ENCODE data around the gene GAS7. TPM values are rescaled to one million over a fixed set of nuclear protein-coding genes. Genes with fewer than 3 reads are reported as not detected.

Gene GAS7
- total and polyA plus RNA-seq, 2 experiments from 2014 or later = 1.9 to 10.7 TPM

DNA sequence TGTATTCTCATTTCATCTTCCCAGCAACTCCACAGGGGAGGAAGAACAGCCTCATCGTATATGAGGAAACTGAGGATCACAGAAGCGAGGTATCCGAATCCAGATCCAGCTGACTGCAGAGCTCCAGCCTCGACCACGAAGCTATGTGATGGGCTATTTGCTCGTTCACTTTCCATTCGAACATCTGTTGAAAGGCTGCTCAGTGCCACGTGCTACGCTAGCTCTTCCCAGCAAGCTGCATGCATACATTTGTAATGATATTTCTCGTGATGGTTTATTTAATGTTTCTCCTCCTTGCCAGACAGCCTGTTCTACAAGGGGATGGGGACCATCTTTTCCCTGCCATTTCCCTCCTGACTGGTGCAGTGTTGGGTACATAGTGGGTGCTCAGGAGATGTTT is 244.9 kb downstream of the GAS7 start (continued):
- no peak for TF ChIP-seq CTCF (conservative IDR thresholded peaks at IDR 0.05; ENCODE audit: low read depth in 2 of 2)
- TF ChIP-seq, protein P1, sequence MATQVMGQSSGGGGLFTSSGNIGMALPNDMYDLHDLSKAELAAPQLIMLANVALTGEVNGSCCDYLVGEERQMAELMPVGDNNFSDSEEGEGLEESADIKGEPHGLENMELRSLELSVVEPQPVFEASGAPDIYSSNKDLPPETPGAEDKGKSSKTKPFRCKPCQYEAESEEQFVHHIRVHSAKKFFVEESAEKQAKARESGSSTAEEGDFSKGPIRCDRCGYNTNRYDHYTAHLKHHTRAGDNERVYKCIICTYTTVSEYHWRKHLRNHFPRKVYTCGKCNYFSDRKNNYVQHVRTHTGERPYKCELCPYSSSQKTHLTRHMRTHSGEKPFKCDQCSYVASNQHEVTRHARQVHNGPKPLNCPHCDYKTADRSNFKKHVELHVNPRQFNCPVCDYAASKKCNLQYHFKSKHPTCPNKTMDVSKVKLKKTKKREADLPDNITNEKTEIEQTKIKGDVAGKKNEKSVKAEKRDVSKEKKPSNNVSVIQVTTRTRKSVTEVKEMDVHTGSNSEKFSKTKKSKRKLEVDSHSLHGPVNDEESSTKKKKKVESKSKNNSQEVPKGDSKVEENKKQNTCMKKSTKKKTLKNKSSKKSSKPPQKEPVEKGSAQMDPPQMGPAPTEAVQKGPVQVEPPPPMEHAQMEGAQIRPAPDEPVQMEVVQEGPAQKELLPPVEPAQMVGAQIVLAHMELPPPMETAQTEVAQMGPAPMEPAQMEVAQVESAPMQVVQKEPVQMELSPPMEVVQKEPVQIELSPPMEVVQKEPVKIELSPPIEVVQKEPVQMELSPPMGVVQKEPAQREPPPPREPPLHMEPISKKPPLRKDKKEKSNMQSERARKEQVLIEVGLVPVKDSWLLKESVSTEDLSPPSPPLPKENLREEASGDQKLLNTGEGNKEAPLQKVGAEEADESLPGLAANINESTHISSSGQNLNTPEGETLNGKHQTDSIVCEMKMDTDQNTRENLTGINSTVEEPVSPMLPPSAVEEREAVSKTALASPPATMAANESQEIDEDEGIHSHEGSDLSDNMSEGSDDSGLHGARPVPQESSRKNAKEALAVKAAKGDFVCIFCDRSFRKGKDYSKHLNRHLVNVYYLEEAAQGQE (IDR thresholded peaks at IDR 0.05; ENCODE audit: unreplicated experiment) = no peak
- TF ChIP-seq ETS1 (IDR thresholded peaks at IDR 0.05) = no peak
- TF ChIP-seq ZNF114 (CRISPR knock-in tag; IDR thresholded peaks at IDR 0.05) = no peak
- TF ChIP-seq STAT1 (IDR thresholded peaks at IDR 0.05; ENCODE audit: unreplicated experiment) = no peak
- TF ChIP-seq CREB1 (CRISPR knock-in tag; IDR thresholded peaks at IDR 0.05; ENCODE audit: low read depth) = no peak
- TF ChIP-seq JUNB (IDR thresholded peaks at IDR 0.05; ENCODE audit: unreplicated experiment) = no peak
- no peak for TF ChIP-seq EZH2 (IDR thresholded peaks at IDR 0.05; ENCODE audit: low read depth, unreplicated experiment)
- no peak for TF ChIP-seq NANOG (IDR thresholded peaks at IDR 0.05; ENCODE audit: borderline replicate concordance)

- H3K9me3 Mint-ChIP-seq = no peaks in the 10 kb centered on the region; the same call in 2 of the 3 replicates
- peaks cover 11% of the 10 kb centered on the region for H3K27me3 Mint-ChIP-seq (ENCODE audit: insufficient read depth, low read depth, poor library complexity)
- H3K4me3 Mint-ChIP-seq = no peak overlapping the region
- no peak overlapping the region for H3K27ac Mint-ChIP-seq
- no peaks in the 10 kb centered on the region for H3K9me2 ChIP-seq (ENCODE audit: insufficient read depth)
- no peak for DNase-seq (ENCODE audit: low spot score)
- H3K27ac ChIP-seq (ENCODE audit: low read depth) = no peak overlapping the region
- ATAC-seq = no peak
- H3K79me2 ChIP-seq (replicated peaks; ENCODE audit: insufficient read depth) = no peaks in the 10 kb centered on the region
- H3F3A ChIP-seq (replicated peaks; ENCODE audit: low read depth) = no peaks in the 10 kb centered on the region
- no peaks in the 10 kb centered on the region for H3K36me3 Mint-ChIP-seq (ENCODE audit: low read depth)
- H2AFZ ChIP-seq = no peak overlapping the region
- no peak overlapping the region for H3K4me3 ChIP-seq
- no peaks in the 10 kb centered on the region for H3K36me3 ChIP-seq (ENCODE audit: insufficient read depth)
- H3K27me3 ChIP-seq (ENCODE audit: insufficient read depth) = no peaks in the 10 kb centered on the region
- peaks cover 6% of the 10 kb centered on the region; the same call in 2 of the 3 replicates for H3K4me1 Mint-ChIP-seq
- H4K20me1 ChIP-seq (replicated peaks; ENCODE audit: insufficient read depth) = no peaks in the 10 kb centered on the region; the same call in 1 of the 2 replicates
- peaks cover 2% of the 10 kb centered on the region for H3K4me1 ChIP-seq (ENCODE audit: insufficient read depth)
- no peak overlapping the region for H3K4me2 ChIP-seq
- TF ChIP-seq CTCF (conservative IDR thresholded peaks at IDR 0.05; ENCODE audit: low read depth in 2 of 2) = no peak
- no peak for TF ChIP-seq ETS1 (IDR thresholded peaks at IDR 0.05)
- no peak for TF ChIP-seq JUNB (IDR thresholded peaks at IDR 0.05; ENCODE audit: unreplicated experiment)
Observed at GRCh38 chr17:9951803-9952202, 246.6 kb downstream of the GAS7 start.
